HepG2 (cell line): ENCODE results near the gene CALML6. TPM values are rescaled to one million over a fixed set of nuclear protein-coding genes. Genes with fewer than 3 reads are reported as not detected.

Experiments used
- BCLAF1 ChIP-seq: fragments of 450-650 bp; IDR thresholded peaks from 2 replicates; pipeline ENCODE4 v1.6.1; 2017; ENCODE audit warnings: mild to moderate bottlenecking
- GATA4 ChIP-seq: sonication (generic); IDR thresholded peaks from 2 replicates; pipeline ENCODE4 v1.6.1; 2016; ENCODE audit warnings: antibody characterized with exemption, low read depth, borderline replicate concordance
- GRHL1 ChIP-seq: sonication (generic); formaldehyde crosslinking; conservative IDR thresholded peaks from 2 replicates; pipeline ENCODE4 v1.8.0; 2022; ENCODE audit warnings: missing genetic modification reagents
- HINFP ChIP-seq: sonication (generic); formaldehyde crosslinking; IDR thresholded peaks from 2 replicates; pipeline ENCODE4 v1.4.0; 2020; ENCODE audit warnings: low read depth, mild to moderate bottlenecking, missing genetic modification reagents
- KLF15 ChIP-seq: sonication (generic); formaldehyde crosslinking; IDR thresholded peaks from 2 replicates; pipeline ENCODE4 v1.8.1; 2023; ENCODE audit warnings: borderline replicate concordance, mild to moderate bottlenecking, inconsistent platforms, missing genetic modification reagents, mixed read lengths
- MAX ChIP-seq: IDR thresholded peaks from 2 replicates; pipeline ENCODE4 v1.6.1; 2012; ENCODE audit warnings: inconsistent platforms
- SNRNP70 ChIP-seq: fragments of 200-400 bp; formaldehyde crosslinking; IDR thresholded peaks from 2 replicates; pipeline ENCODE4 v1.6.1; 2017; ENCODE audit warnings: mild to moderate bottlenecking, low read depth, low read length, moderate library complexity
- ZBTB40 ChIP-seq, 2 experiments: fragments of 450-650 bp in 1 of 2; sonication (generic) in 1 of 2; formaldehyde crosslinking in 1 of 2; IDR thresholded peaks; 2 replicates each; pipeline versions ENCODE4 v1.6.1 to v1.8.0; 2016 to 2022; ENCODE audit warnings: antibody characterized with exemption in 1 of 2, mild to moderate bottlenecking in 1 of 2, missing genetic modification reagents in 1 of 2
- ZNF124 ChIP-seq: sonication (generic); formaldehyde crosslinking; IDR thresholded peaks from 2 replicates; pipeline ENCODE4 v1.4.0; 2020; ENCODE audit warnings: missing genetic modification reagents
- ZNF773 ChIP-seq: sonication (generic); formaldehyde crosslinking; IDR thresholded peaks from 2 replicates; pipeline ENCODE4 v1.4.0; 2020; ENCODE audit warnings: missing genetic modification reagents, borderline replicate concordance
- polyA plus RNA-seq, 8 experiments: library from polyadenylated mRNA; depleted of rRNA in 3 of 8; stranded (reverse) in 7 of 8; unstranded in 1 of 8; fragments of >200 nt; fragmentation: Illumina TruSeq in 4 of 8; extraction: Trizol in 4 of 8; gene quantifications; 2 replicates each; pipeline versions ENCODE4 v1.2.1 to v1.2.3, GENCODE V29; 2011 to 2016; ENCODE audit warnings: low read depth in 4 of 8, missing spikeins in 1 of 8, mixed read lengths in 1 of 8; ENCODE audit not compliant: insufficient read depth in 1 of 8
- total RNA-seq, 5 experiments: library from RNA; depleted of rRNA; stranded (reverse); fragments of >200 nt; fragmentation: Illumina TruSeq; extraction: Trizol; gene quantifications; 2 replicates each; pipeline ENCODE4 v1.2.3, GENCODE V29; 2016; ENCODE audit warnings: low read depth in 1 of 5

CALML6 gene
- total and polyA plus RNA-seq, 2 of the 13 experiments (the other 11 are each of a cell fraction or from before 2014, with no cell fraction given), result 0.11 to 0.12 TPM

GRCh38 chr1:1942753-1943656 lies 27.9 kb downstream of the CALML6 start (continued):
- TF ChIP-seq GRHL1 (CRISPR knock-in tag) (no peak), MAX (peak; percentile 86; the same call in 1 of the 2 replicates), KLF15 (peak; percentile 74; the same call in 1 of the 2 replicates), HINFP (no peak), ZBTB40 (IDR thresholded peaks at IDR 0.05) (no peak), ZBTB40 (CRISPR knock-in tag; IDR thresholded peaks at IDR 0.05) (peak; percentile 28; the same call in 1 of the 2 replicates), BCLAF1 (no peak), SNRNP70 (no peak), ZNF124 (CRISPR knock-in tag) (0 out of 2 replicates have a peak, but pooled peaks have one; percentile 27), ZNF773 (CRISPR knock-in tag) (no peak; the same call in 1 of the 2 replicates), GATA4 (peak; percentile 68; the same call in 1 of the 2 replicates)
